Right lobe of liver (tissue), 4 donors: ENCODE measurements around the gene TARDBP.
"Not testable (repeated sequence)": the region's sequence is repeated elsewhere in the genome, so short reads cannot be mapped to it uniquely, and the experiment has no call there.

Experiments
- CTCF ChIP-seq, 4 donors: fragments of 200-600 bp in 3 of 4; fragments of 450-650 bp in 1 of 4; IDR thresholded peaks; one replicate each; pipeline versions ENCODE4 v1.5.1 to v1.8.0; 2016 to 2022; ENCODE audit warnings: antibody characterized with exemption in 4 of 4, mild to moderate bottlenecking in 2 of 4
- POLR2A ChIP-seq: fragments of 450-650 bp; IDR thresholded peaks from one replicate; pipeline ENCODE4 v1.6.1; 2017; ENCODE audit warnings: antibody characterized with exemption, mild to moderate bottlenecking
- donor health status: DM: no; HTN: no; CAD: no.
- donor health status: DM: no; HTN: no; CAD: no.
- donor health status: DM: no; HTN: yes; CAD: no.

- not testable (repeated sequence) for TF ChIP-seq CTCF (IDR thresholded peaks at IDR 0.05); POLR2A
These were observed 22.4 kb upstream of the TARDBP start for GRCh38 chr1:10989920-10990516.
